ENCODE measurements around the gene ADGRV1. TPM values are rescaled to one million over a fixed set of nuclear protein-coding genes. Genes with fewer than 3 reads are reported as not detected.

The ADGRV1 gene
- polyA plus RNA-seq, 1 of the 3 experiments (the other 2 are of a cell fraction): 0.23 TPM

- ChIA-PET POLR2A (no interaction called here), CTCF (interaction anchor here (0.7 to 2.6 kb wide), 21 partner anchors 7 to 616 kb away, joined by 3 to 32 read pairs (median 4); no protein-coding TSS in a partner anchor)
- Histone ChIP-seq H3K9ac (no peak overlapping the region), H3K36me3 (replicated peaks in 1 of 2; ENCODE audit: control insufficient read depth in 1 of 2, insufficient read depth in 2 of 2, low read length in 1 of 2) (no peaks in the 10 kb centered on the region), H3K4me2 (no peak overlapping the region), H3F3A (replicated peaks; ENCODE audit: insufficient read depth) (no peaks in the 10 kb centered on the region), H3K4me3 (ENCODE audit: low read depth in 2 of 2, low read length in 1 of 2) (no peak overlapping the region), H3K4me1 (ENCODE audit: control insufficient read depth in 1 of 2, insufficient read depth in 2 of 2, low read depth in 1 of 2, low read length in 1 of 2) (peaks cover 0 to under 1% of the 10 kb centered on the region in 2 experiments; a peak in 1 of 4 replicates), H3K9me2 (no peaks in the 10 kb centered on the region), H3K27me3 (ENCODE audit: insufficient read depth) (no peaks in the 10 kb centered on the region), H3K27ac (ENCODE audit: low read depth in 2 of 2, low read length in 1 of 2) (no peak overlapping the region), H4K20me1 (ENCODE audit: insufficient read depth) (no peaks in the 10 kb centered on the region), H3K9me3 (no peaks in the 10 kb centered on the region), H2AFZ (ENCODE audit: low read depth) (no peak overlapping the region), H3K79me2 (ENCODE audit: insufficient read depth) (no peaks in the 10 kb centered on the region)
- 47% methylated on average over 4 of the region's 4 CpGs for WGBS (ENCODE audit: low lambda C conversion rate)
- TF ChIP-seq FOXJ3 (CRISPR knock-in tag; IDR thresholded peaks at IDR 0.05) (no peak), SIN3A (IDR thresholded peaks at IDR 0.05; ENCODE audit: borderline replicate concordance, low read depth, low read length) (no peak), MXI1 (IDR thresholded peaks at IDR 0.05; ENCODE audit: low read depth, low read length) (no peak), CHD2 (IDR thresholded peaks at IDR 0.05; ENCODE audit: low read length, partially characterized antibody) (no peak), MAX (IDR thresholded peaks at IDR 0.05; ENCODE audit: low read depth) (no peak)
- DNase-seq: no peak
Observed at GRCh38 chr5:90803381-90803780, 244.8 kb downstream of the ADGRV1 start.

- Histone ChIP-seq H3K4me2 (no peak overlapping the region), H3K4me1 (ENCODE audit: control insufficient read depth in 1 of 2, insufficient read depth in 2 of 2, low read depth in 1 of 2, low read length in 1 of 2) (peaks cover 0 to 5% of the 10 kb centered on the region in 2 experiments; a peak in 1 of 4 replicates), H3K36me3 (replicated peaks in 1 of 2; ENCODE audit: control insufficient read depth in 1 of 2, insufficient read depth in 2 of 2, low read length in 1 of 2) (no peaks in the 10 kb centered on the region), H4K20me1 (ENCODE audit: insufficient read depth) (no peaks in the 10 kb centered on the region), H3K9ac (no peak overlapping the region), H3K27ac (ENCODE audit: low read depth in 2 of 2, low read length in 1 of 2) (no peak overlapping the region), H3K9me3 (no peaks in the 10 kb centered on the region), H3K27me3 (ENCODE audit: insufficient read depth) (no peaks in the 10 kb centered on the region), H2AFZ (ENCODE audit: low read depth) (no peak overlapping the region), H3K4me3 (ENCODE audit: low read depth in 2 of 2, low read length in 1 of 2) (no peak overlapping the region), H3K79me2 (ENCODE audit: insufficient read depth) (no peaks in the 10 kb centered on the region), H3F3A (replicated peaks; ENCODE audit: insufficient read depth) (no peaks in the 10 kb centered on the region), H3K9me2 (no peaks in the 10 kb centered on the region)
- 31% methylated on average over 2 of the region's 2 CpGs for WGBS (ENCODE audit: low lambda C conversion rate)
- ChIA-PET CTCF (interaction anchor here (1.0 to 2.2 kb wide), 9 partner anchors 11 to 617 kb away, joined by 3 to 12 read pairs (median 3); partner anchors contain the start of gene LYSMD3), POLR2A (no interaction called here)
- TF ChIP-seq FOSL2 (IDR thresholded peaks at IDR 0.05; ENCODE audit: borderline replicate concordance, low read depth): no peak
- no peak for DNase-seq
Observed at GRCh38 chr5:90803876-90804275, 245.3 kb downstream of the ADGRV1 start.

GRCh38 chr5:90807496-90807895, 248.9 kb downstream of the ADGRV1 start:
- POLR2A ChIA-PET: no interaction called here
- H3K9ac ChIP-seq: no peak overlapping the region
- H3K4me2 ChIP-seq: no peak overlapping the region
- TF ChIP-seq MXI1 (IDR thresholded peaks at IDR 0.05; ENCODE audit: low read depth, low read length): no peak
- TF ChIP-seq ELF1 (IDR thresholded peaks at IDR 0.05): no peak
- CTCF ChIA-PET: interaction anchor here (0.8 kb wide), 2 partner anchors 13 to 612 kb away, joined by 3 to 4 read pairs; no protein-coding TSS in a partner anchor
- no peaks in the 10 kb centered on the region for H3F3A ChIP-seq (replicated peaks; ENCODE audit: insufficient read depth)
- H3K9me2 ChIP-seq: no peaks in the 10 kb centered on the region
- H2AFZ ChIP-seq (ENCODE audit: low read depth): no peak overlapping the region
- WGBS (ENCODE audit: low lambda C conversion rate): 55% methylated on average over 6 of the region's 6 CpGs
- no peaks in the 10 kb centered on the region for H3K27me3 ChIP-seq (ENCODE audit: insufficient read depth)
- DNase-seq: no peak
- no peak overlapping the region for H3K4me3 ChIP-seq (ENCODE audit: low read depth in 2 of 2, low read length in 1 of 2)
- H3K4me1 ChIP-seq (ENCODE audit: control insufficient read depth in 1 of 2, insufficient read depth in 2 of 2, low read depth in 1 of 2, low read length in 1 of 2): peaks cover 0 to 5% of the 10 kb centered on the region in 2 experiments; a peak in 2 of 4 replicates
- no peaks in the 10 kb centered on the region for H3K9me3 ChIP-seq
- no peak overlapping the region for H3K27ac ChIP-seq (ENCODE audit: low read depth in 2 of 2, low read length in 1 of 2)
- H3K36me3 ChIP-seq (replicated peaks in 1 of 2; ENCODE audit: control insufficient read depth in 1 of 2, insufficient read depth in 2 of 2, low read length in 1 of 2): no peaks in the 10 kb centered on the region
- H4K20me1 ChIP-seq (ENCODE audit: insufficient read depth): no peaks in the 10 kb centered on the region
- H3K79me2 ChIP-seq (ENCODE audit: insufficient read depth): no peaks in the 10 kb centered on the region

Data from SK-N-SH (cell line).